ENCODE measurements around the gene APOBEC3B.

- TF ChIP-seq EZH2phosphoT487 (IDR thresholded peaks at IDR 0.05) (no peak), EZH2 (IDR thresholded peaks at IDR 0.05) (no peak)
Observed at GRCh38 chr22:38989466-38989865, 7.3 kb downstream of the APOBEC3B start.
